HepG2 (cell line): ENCODE data around the gene VASN. TPM values are rescaled to one million over a fixed set of nuclear protein-coding genes. Genes with fewer than 3 reads are reported as not detected.

Experiments
- ELF1 ChIP-seq: sonication (generic); formaldehyde crosslinking; IDR thresholded peaks from 2 replicates; pipeline ENCODE4 v1.4.0; 2020; ENCODE audit warnings: missing genetic modification reagents
- GZF1 ChIP-seq: sonication (generic); formaldehyde crosslinking; IDR thresholded peaks from 2 replicates; pipeline ENCODE4 v1.5.1; 2020; ENCODE audit warnings: mild to moderate bottlenecking, missing genetic modification reagents
- HNRNPL ChIP-seq: fragments of 200-400 bp; formaldehyde crosslinking; IDR thresholded peaks from 2 replicates; pipeline ENCODE4 v1.6.1; 2017; ENCODE audit warnings: mild to moderate bottlenecking, low read depth, low read length
- IRF9 ChIP-seq: sonication (generic); formaldehyde crosslinking; IDR thresholded peaks from 2 replicates; pipeline ENCODE4 v1.8.0; 2022; ENCODE audit warnings: missing genetic modification reagents, mild to moderate bottlenecking, borderline replicate concordance
- MAX ChIP-seq: IDR thresholded peaks from 2 replicates; pipeline ENCODE4 v1.6.1; 2012; ENCODE audit warnings: inconsistent platforms
- MEIS1 ChIP-seq: sonication (generic); formaldehyde crosslinking; IDR thresholded peaks from 2 replicates; pipeline ENCODE4 v1.9.0; 2021; ENCODE audit warnings: mild to moderate bottlenecking, missing genetic modification reagents, moderate library complexity, borderline replicate concordance
- PRDM10 ChIP-seq: sonication (generic); formaldehyde crosslinking; IDR thresholded peaks from 2 replicates; pipeline ENCODE4 v1.4.0; 2020; ENCODE audit warnings: low read depth, missing genetic modification reagents
- SP140L ChIP-seq: sonication (generic); formaldehyde crosslinking; IDR thresholded peaks from 2 replicates; pipeline ENCODE4 v1.4.0; 2020; ENCODE audit warnings: missing genetic modification reagents, borderline replicate concordance
- TGIF2 ChIP-seq: IDR thresholded peaks from 2 replicates; pipeline ENCODE4 v1.6.1; 2016; ENCODE audit warnings: control low read depth, missing compliant biosample characterization
- TOPORS ChIP-seq: sonication (generic); formaldehyde crosslinking; IDR thresholded peaks from 2 replicates; pipeline ENCODE4 v1.8.0; 2023; ENCODE audit warnings: mild to moderate bottlenecking, missing genetic modification reagents
- U2AF2 ChIP-seq: fragments of 200-400 bp; formaldehyde crosslinking; IDR thresholded peaks from 2 replicates; pipeline ENCODE4 v1.6.1; 2017; ENCODE audit warnings: low read depth, mild to moderate bottlenecking, low read length
- ZNF335 ChIP-seq: sonication (generic); formaldehyde crosslinking; IDR thresholded peaks from 2 replicates; pipeline ENCODE4 v1.4.0; 2020; ENCODE audit warnings: missing genetic modification reagents
- ZNF350 ChIP-seq: sonication (generic); formaldehyde crosslinking; IDR thresholded peaks from 2 replicates; pipeline ENCODE4 v1.4.0; 2020; ENCODE audit warnings: mild to moderate bottlenecking, low read depth, missing genetic modification reagents, borderline replicate concordance
- ZNF367 ChIP-seq: sonication (generic); formaldehyde crosslinking; IDR thresholded peaks from 2 replicates; pipeline ENCODE4 v1.4.0; 2020; ENCODE audit warnings: missing genetic modification reagents, borderline replicate concordance
- ZNF749 ChIP-seq: sonication (generic); formaldehyde crosslinking; IDR thresholded peaks from 2 replicates; pipeline ENCODE4 v1.8.0; 2022; ENCODE audit warnings: mild to moderate bottlenecking, missing genetic modification reagents, moderate library complexity, borderline replicate concordance
- ZNF792 ChIP-seq: IDR thresholded peaks from 2 replicates; pipeline ENCODE4 v1.6.1; 2016
- ZNF883 ChIP-seq: sonication (generic); formaldehyde crosslinking; IDR thresholded peaks from 2 replicates; pipeline ENCODE4 v1.5.1; 2020; ENCODE audit warnings: mild to moderate bottlenecking, missing genetic modification reagents; ENCODE audit errors: not compliant biosample characterization
- polyA plus RNA-seq, 8 experiments: library from polyadenylated mRNA; depleted of rRNA in 3 of 8; stranded (reverse) in 7 of 8; unstranded in 1 of 8; fragments of >200 nt; fragmentation: Illumina TruSeq in 4 of 8; extraction: Trizol in 4 of 8; gene quantifications; 2 replicates each; pipeline versions ENCODE4 v1.2.1 to v1.2.3, GENCODE V29; 2011 to 2016; ENCODE audit warnings: low read depth in 4 of 8, missing spikeins in 1 of 8, mixed read lengths in 1 of 8; ENCODE audit not compliant: insufficient read depth in 1 of 8
- total RNA-seq, 5 experiments: library from RNA; depleted of rRNA; stranded (reverse); fragments of >200 nt; fragmentation: Illumina TruSeq; extraction: Trizol; gene quantifications; 2 replicates each; pipeline ENCODE4 v1.2.3, GENCODE V29; 2016; ENCODE audit warnings: low read depth in 1 of 5
- TF ChIP-seq, protein P1 (sequence below): sonication (generic); formaldehyde crosslinking; IDR thresholded peaks from 2 replicates; pipeline ENCODE4 v1.8.1; 2023; ENCODE audit warnings: mild to moderate bottlenecking, missing genetic modification reagents, borderline replicate concordance
- TF ChIP-seq, protein P2 (sequence below): sonication (generic); formaldehyde crosslinking; IDR thresholded peaks from 2 replicates; pipeline ENCODE4 v1.4.0; 2020; ENCODE audit warnings: missing genetic modification reagents
- TF ChIP-seq, protein P3 (sequence below): sonication (generic); formaldehyde crosslinking; IDR thresholded peaks from 2 replicates; pipeline ENCODE4 v1.4.0; 2020; ENCODE audit warnings: missing genetic modification reagents, borderline replicate concordance

Gene VASN
- total and polyA plus RNA-seq, 2 of the 13 experiments (the other 11 are each of a cell fraction or from before 2014, with no cell fraction given), result 8.4 to 18.2 TPM

DNA sequence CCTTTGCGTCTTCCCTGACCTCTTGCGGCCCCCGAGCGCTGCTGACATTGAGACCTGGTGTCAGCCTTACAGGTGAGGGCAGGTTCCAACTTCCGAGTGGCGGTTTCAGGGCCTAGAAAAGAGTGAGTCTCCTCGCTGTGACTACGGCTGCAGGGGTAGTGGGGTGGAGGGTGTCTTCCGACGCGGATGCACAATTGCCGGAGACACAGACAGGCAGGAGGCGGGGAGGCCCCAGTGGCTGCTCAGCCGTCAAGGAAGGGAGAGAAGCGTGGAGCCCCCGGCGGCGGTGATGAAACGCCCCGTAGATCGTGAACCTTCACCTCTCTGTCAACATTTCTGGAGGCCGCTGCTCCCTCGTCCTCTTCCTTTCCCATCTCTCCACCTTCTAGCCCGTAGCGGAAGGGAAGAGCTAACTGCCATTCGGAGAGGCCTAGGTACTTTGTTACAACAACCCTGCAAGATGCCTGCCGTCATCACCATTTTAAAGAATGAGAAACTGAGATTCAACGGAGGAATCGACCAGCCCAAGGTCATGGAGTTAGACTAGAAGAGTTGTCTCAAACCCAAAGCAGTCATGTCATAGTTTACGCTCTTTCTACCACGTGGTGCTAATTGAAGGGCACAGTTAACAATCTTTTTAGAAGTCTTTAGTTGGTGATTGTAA lies 54.5 kb downstream of the VASN start (continued):
- TF ChIP-seq, protein P1, sequence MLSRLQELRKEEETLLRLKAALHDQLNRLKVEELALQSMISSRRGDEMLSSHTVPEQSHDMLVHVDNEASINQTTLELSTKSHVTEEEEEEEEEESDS (CRISPR knock-in tag), result peak; percentile 58; the same call in 1 of the 2 replicates
- TF ChIP-seq ZNF883 (CRISPR knock-in tag), result peak; percentile 53
- TF ChIP-seq MAX, result peak; percentile 61
- peak; percentile 50 for TF ChIP-seq ELF1 (CRISPR knock-in tag)
- peak; percentile 79; the same call in 1 of the 2 replicates for TF ChIP-seq ZNF350 (CRISPR knock-in tag)
- TF ChIP-seq ZNF335, result 0 out of 2 replicates have a peak, but pooled peaks have one; percentile 60
- peak; percentile 61 for TF ChIP-seq PRDM10 (CRISPR knock-in tag)
- no peak for TF ChIP-seq IRF9
- peak; percentile 25 for TF ChIP-seq ZNF749 (CRISPR knock-in tag)
- TF ChIP-seq HNRNPL, result no peak
- TF ChIP-seq TOPORS, result peak; percentile 52; the same call in 1 of the 2 replicates
- TF ChIP-seq, protein P2, sequence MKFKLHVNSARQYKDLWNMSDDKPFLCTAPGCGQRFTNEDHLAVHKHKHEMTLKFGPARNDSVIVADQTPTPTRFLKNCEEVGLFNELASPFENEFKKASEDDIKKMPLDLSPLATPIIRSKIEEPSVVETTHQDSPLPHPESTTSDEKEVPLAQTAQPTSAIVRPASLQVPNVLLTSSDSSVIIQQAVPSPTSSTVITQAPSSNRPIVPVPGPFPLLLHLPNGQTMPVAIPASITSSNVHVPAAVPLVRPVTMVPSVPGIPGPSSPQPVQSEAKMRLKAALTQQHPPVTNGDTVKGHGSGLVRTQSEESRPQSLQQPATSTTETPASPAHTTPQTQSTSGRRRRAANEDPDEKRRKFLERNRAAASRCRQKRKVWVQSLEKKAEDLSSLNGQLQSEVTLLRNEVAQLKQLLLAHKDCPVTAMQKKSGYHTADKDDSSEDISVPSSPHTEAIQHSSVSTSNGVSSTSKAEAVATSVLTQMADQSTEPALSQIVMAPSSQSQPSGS (CRISPR knock-in tag), result peak; percentile 41; the same call in 1 of the 2 replicates
- no peak for TF ChIP-seq ZNF367 (CRISPR knock-in tag)
- peak; percentile 96 for TF ChIP-seq MEIS1 (CRISPR knock-in tag)
- 0 out of 2 replicates have a peak, but pooled peaks have one; percentile 11 for TF ChIP-seq GZF1 (CRISPR knock-in tag)
- TF ChIP-seq, protein P3, sequence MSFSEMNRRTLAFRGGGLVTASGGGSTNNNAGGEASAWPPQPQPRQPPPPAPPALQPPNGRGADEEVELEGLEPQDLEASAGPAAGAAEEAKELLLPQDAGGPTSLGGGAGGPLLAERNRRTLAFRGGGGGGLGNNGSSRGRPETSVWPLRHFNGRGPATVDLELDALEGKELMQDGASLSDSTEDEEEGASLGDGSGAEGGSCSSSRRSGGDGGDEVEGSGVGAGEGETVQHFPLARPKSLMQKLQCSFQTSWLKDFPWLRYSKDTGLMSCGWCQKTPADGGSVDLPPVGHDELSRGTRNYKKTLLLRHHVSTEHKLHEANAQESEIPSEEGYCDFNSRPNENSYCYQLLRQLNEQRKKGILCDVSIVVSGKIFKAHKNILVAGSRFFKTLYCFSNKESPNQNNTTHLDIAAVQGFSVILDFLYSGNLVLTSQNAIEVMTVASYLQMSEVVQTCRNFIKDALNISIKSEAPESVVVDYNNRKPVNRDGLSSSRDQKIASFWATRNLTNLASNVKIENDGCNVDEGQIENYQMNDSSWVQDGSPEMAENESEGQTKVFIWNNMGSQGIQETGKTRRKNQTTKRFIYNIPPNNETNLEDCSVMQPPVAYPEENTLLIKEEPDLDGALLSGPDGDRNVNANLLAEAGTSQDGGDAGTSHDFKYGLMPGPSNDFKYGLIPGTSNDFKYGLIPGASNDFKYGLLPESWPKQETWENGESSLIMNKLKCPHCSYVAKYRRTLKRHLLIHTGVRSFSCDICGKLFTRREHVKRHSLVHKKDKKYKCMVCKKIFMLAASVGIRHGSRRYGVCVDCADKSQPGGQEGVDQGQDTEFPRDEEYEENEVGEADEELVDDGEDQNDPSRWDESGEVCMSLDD (CRISPR knock-in tag), result 0 out of 2 replicates have a peak, but pooled peaks have one; percentile 24
- TF ChIP-seq ZNF792 (CRISPR knock-in tag), result peak; percentile 58; the same call in 1 of the 2 replicates
- 0 out of 2 replicates have a peak, but pooled peaks have one; percentile 40 for TF ChIP-seq SP140L (CRISPR knock-in tag)
- no peak for TF ChIP-seq TGIF2
- no peak for TF ChIP-seq U2AF2
